GM12878 (cell line): ENCODE data around the gene PRKAR2B. TPM values are rescaled to one million over a fixed set of nuclear protein-coding genes. Genes with fewer than 3 reads are reported as not detected.

Source experiments
- ATAC-seq: fragments of 200-7000 bp; cut with Tn5 transposase; 3 replicates; pipeline ENCODE4 v1.9.1; 2020; ENCODE audit warnings: mild to moderate bottlenecking, moderate library complexity
- BruUV-seq: library from RNA; stranded (reverse); fragments of 400-500 nt; replicated peaks from 2 replicates; lab custom pipeline; 2021; lab: Mats Ljungman, UMichigan
- CTCF ChIA-PET: fragments of 300-600 bp; sonication (Branson Sonifier 250); formaldehyde crosslinking; extraction: SDS; loops from one replicate; lab custom pipeline; 2021; ENCODE audit warnings: inconsistent platforms; lab: Yijun Ruan, JAX
- POLR2A ChIA-PET: fragments of 350-600 bp; formaldehyde crosslinking; extraction: SDS; loops from one replicate; lab custom pipeline; 2021; ENCODE audit warnings: inconsistent platforms; lab: Charles Lee
- RAD21 ChIA-PET: fragments of 300-600 bp; sonication (Branson Sonifier 250); formaldehyde crosslinking; loops from one replicate; lab custom pipeline; 2023; ENCODE audit warnings: antibody characterized with exemption; ENCODE audit not compliant: unreplicated experiment; lab: Charles Lee
- SMC1A ChIA-PET: fragments of 300-600 bp; sonication (Branson Sonifier 250); formaldehyde crosslinking; loops from one replicate; lab custom pipeline; 2023; ENCODE audit not compliant: unreplicated experiment, uncharacterized antibody; lab: Charles Lee
- DNase-seq: peaks from one replicate; pipeline ENCODE4 v3.0.0-alpha.2; 2011; ENCODE audit warnings: low read depth, low spot score
- FAIRE-seq: peaks from 3 replicates; lab custom pipeline; 2011; peaks lifted over from hg19 to GRCh38; lab: Jason Lieb, UNC
- H2AFZ ChIP-seq: 2 replicates; pipeline ENCODE4 v1.6.0; 2011; ENCODE audit warnings: low read depth, low read length, control low read depth; ENCODE audit not compliant: control insufficient read depth
- H3K27ac ChIP-seq: 2 replicates; pipeline ENCODE4 v1.5.1; 2011; ENCODE audit warnings: control low read depth; ENCODE audit not compliant: control insufficient read depth, insufficient read depth
- H3K27me3 ChIP-seq, 2 experiments: replicated peaks in 1 of 2; 2 replicates each; pipeline versions ENCODE4 v1.6.0 to v1.6.1; 2011; ENCODE audit warnings: low read length in 1 of 2; ENCODE audit not compliant: control insufficient read depth in 2 of 2, insufficient read depth in 2 of 2
- H3K36me3 ChIP-seq, 2 experiments: 2 replicates each; pipeline ENCODE4 v1.5.1; 2011; ENCODE audit warnings: low read length in 1 of 2; ENCODE audit not compliant: control insufficient read depth in 2 of 2, insufficient read depth in 2 of 2
- H3K4me1 ChIP-seq: 2 replicates; pipeline ENCODE4 v1.6.1; 2011; ENCODE audit warnings: mild to moderate bottlenecking, low read length, moderate library complexity, mixed read lengths; ENCODE audit not compliant: control insufficient read depth, insufficient read depth
- H3K4me2 ChIP-seq: 2 replicates; pipeline ENCODE4 v1.6.0; 2011; ENCODE audit warnings: control low read depth; ENCODE audit not compliant: control insufficient read depth, insufficient read depth
- H3K4me3 ChIP-seq: fragments of 200-600 bp; sonication (generic); 2 replicates; pipeline ENCODE4 v1.5.1; 2016
- H3K79me2 ChIP-seq: 2 replicates; pipeline ENCODE4 v1.6.0; 2011; ENCODE audit warnings: low read length; ENCODE audit not compliant: control insufficient read depth, insufficient read depth
- H3K9ac ChIP-seq: 2 replicates; pipeline ENCODE4 v1.8.0; 2011; ENCODE audit warnings: low read length, control low read depth, mixed read lengths; ENCODE audit not compliant: control insufficient read depth, insufficient read depth
- H3K9me3 ChIP-seq: replicated peaks from 3 replicates; pipeline ENCODE4 v1.5.1; 2011; ENCODE audit warnings: mild to moderate bottlenecking, low read length; ENCODE audit not compliant: control insufficient read depth, insufficient read depth
- H4K20me1 ChIP-seq: 2 replicates; pipeline ENCODE4 v1.6.0; 2011; ENCODE audit not compliant: control insufficient read depth, insufficient read depth
- HDAC6 ChIP-seq: fragments of 200-600 bp; sonication (generic); IDR thresholded peaks from one replicate; pipeline ENCODE4 v1.8.0; 2017; ENCODE audit warnings: antibody characterized with exemption; ENCODE audit not compliant: unreplicated experiment
- SIN3A ChIP-seq: IDR thresholded peaks from 2 replicates; pipeline ENCODE4 v1.6.1; 2012; ENCODE audit warnings: low read depth, low read length, improper control_type of control experiment
- TARDBP ChIP-seq: IDR thresholded peaks from 2 replicates; pipeline ENCODE4 v1.6.1; 2016; ENCODE audit warnings: borderline replicate concordance
- TCF7 ChIP-seq: IDR thresholded peaks from 2 replicates; pipeline ENCODE4 v1.6.1; 2014; ENCODE audit warnings: antibody characterized with exemption, borderline replicate concordance
- WGBS: methylation state at CpG from one replicate; pipeline ENCODE4 v1.1.6; 2016; ENCODE audit warnings: low lambda C conversion rate; ENCODE audit not compliant: insufficient replicate concordance, insufficient coverage; ENCODE audit errors: missing lambda C conversion rate; 5-methylcytosine and 5-hydroxymethylcytosine counted together
- in situ Hi-C: fragments of 300-500 bp; cut with MboI; formaldehyde crosslinking; loops from 9 replicates; pipeline ENCODE4 v1.14.3; 2018; ENCODE audit warnings: mixed read lengths
- intact Hi-C: fragments of 100-400 bp; cut with micrococcal nuclease; formaldehyde crosslinking; loops from one replicate; pipeline ENCODE4 v1.14.2; 2022; ENCODE audit not compliant: unreplicated experiment
- polyA plus RNA-seq, 11 experiments: library from polyadenylated mRNA; depleted of rRNA in 4 of 11; unstranded in 6 of 11; stranded (reverse) in 5 of 11; fragments of >200 nt; fragmentation: Nextera tagmentation in 4 of 11; fragmentation: Illumina TruSeq in 1 of 11; extraction: Ambion mirVana in 4 of 11; extraction: Trizol in 1 of 11; gene quantifications; 1 replicate in 1 of 11; 2 replicates in 10 of 11; pipeline versions ENCODE4 v1.2.1 to v1.2.3, GENCODE V29; 2011 to 2016; ENCODE audit warnings: inconsistent platforms in 2 of 11, missing spikeins in 2 of 11, low read depth in 1 of 11
- total RNA-seq, 4 experiments: library from RNA; depleted of rRNA in 3 of 4; stranded (reverse); fragments of >200 nt in 3 of 4; fragmentation: Illumina TruSeq in 1 of 4; extraction: Trizol in 1 of 4; gene quantifications; 2 replicates each; pipeline versions ENCODE4 v1.2.1 to v1.2.3, GENCODE V29; 2013 to 2021
- TF ChIP-seq, protein P1 (sequence below): fragments of 450-650 bp; formaldehyde crosslinking; IDR thresholded peaks from 2 replicates; pipeline ENCODE4 v1.5.0; 2022; ENCODE audit warnings: mild to moderate bottlenecking, missing genetic modification characterization

Gene PRKAR2B
- total and polyA plus RNA-seq, 10 of the 15 experiments (the other 5 are each of a cell fraction or from before 2014, with no cell fraction given): 0.01 to 0.18 (median 0.04) TPM; not detected in 4

DNA sequence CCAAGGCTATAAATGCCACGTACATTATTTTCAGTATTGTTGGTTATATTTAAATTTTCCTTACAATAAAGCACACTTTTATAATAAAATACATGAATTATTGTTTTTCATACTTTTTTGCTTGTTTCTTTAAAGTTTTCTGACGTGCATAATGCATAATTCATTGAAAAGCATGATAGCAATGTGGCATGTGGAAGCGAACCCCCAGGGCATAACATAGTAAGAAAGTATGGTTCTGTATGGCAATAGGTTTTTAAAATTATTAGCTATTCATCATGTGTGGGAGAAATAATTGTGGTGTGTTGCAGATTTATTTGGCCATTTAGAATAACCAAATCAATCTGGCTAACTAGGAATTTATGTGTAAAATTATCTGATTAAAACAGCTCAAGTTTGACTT is 116.9 kb downstream of the PRKAR2B start:
- no peak for DNase-seq
- no peak overlapping the region for H3K9ac ChIP-seq
- intact Hi-C loops: no loop called here
- TF ChIP-seq, protein P1, sequence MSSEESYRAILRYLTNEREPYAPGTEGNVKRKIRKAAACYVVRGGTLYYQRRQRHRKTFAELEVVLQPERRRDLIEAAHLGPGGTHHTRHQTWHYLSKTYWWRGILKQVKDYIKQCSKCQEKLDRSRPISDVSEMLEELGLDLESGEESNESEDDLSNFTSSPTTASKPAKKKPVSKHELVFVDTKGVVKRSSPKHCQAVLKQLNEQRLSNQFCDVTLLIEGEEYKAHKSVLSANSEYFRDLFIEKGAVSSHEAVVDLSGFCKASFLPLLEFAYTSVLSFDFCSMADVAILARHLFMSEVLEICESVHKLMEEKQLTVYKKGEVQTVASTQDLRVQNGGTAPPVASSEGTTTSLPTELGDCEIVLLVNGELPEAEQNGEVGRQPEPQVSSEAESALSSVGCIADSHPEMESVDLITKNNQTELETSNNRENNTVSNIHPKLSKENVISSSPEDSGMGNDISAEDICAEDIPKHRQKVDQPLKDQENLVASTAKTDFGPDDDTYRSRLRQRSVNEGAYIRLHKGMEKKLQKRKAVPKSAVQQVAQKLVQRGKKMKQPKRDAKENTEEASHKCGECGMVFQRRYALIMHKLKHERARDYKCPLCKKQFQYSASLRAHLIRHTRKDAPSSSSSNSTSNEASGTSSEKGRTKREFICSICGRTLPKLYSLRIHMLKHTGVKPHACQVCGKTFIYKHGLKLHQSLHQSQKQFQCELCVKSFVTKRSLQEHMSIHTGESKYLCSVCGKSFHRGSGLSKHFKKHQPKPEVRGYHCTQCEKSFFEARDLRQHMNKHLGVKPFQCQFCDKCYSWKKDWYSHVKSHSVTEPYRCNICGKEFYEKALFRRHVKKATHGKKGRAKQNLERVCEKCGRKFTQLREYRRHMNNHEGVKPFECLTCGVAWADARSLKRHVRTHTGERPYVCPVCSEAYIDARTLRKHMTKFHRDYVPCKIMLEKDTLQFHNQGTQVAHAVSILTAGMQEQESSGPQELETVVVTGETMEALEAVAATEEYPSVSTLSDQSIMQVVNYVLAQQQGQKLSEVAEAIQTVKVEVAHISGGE: no peak
- no peak for TF ChIP-seq HDAC6
- TF ChIP-seq, all 136 proteins: peak for 0
- CTCF ChIA-PET: interaction anchor here (0.6 to 1.1 kb wide), 2 partner anchors 13 to 85 kb away, joined by 3 read pairs; no protein-coding TSS in a partner anchor
- H3K4me2 ChIP-seq: no peak overlapping the region
- BruUV-seq: no TSS peak
- FAIRE-seq (no peak), ATAC-seq (no peak)
- no peak overlapping the region for H2AFZ ChIP-seq
- H3K27ac ChIP-seq: no peak overlapping the region
- H4K20me1 ChIP-seq: no peaks in the 10 kb centered on the region
- H3K27me3 ChIP-seq: no peaks in the 10 kb centered on the region; a peak in 1 of 4 replicates
- no peaks in the 10 kb centered on the region for H3K79me2 ChIP-seq
- RAD21 ChIA-PET: no interaction called here
- no peak overlapping the region for H3K4me3 ChIP-seq
- POLR2A ChIA-PET: interaction anchor here (0.9 kb wide), 1 partner anchor 8 kb away, joined by 3 read pairs; no protein-coding TSS in a partner anchor
- H3K4me1 ChIP-seq: no peaks in the 10 kb centered on the region
- no peaks in the 10 kb centered on the region for H3K9me3 ChIP-seq
- in situ Hi-C loops: no loop called here
- H3K36me3 ChIP-seq: no peaks in the 10 kb centered on the region
- WGBS: 19% methylated on average over 3 of the region's 3 CpGs
- SMC1A ChIA-PET: interaction anchor here (0.6 kb wide), 1 partner anchor 13 kb away, joined by 3 read pairs; no protein-coding TSS in a partner anchor

- intact Hi-C loops: no loop called here
- WGBS: 57% methylated on average over 5 of the region's 5 CpGs
- Histone ChIP-seq H3K27me3 (no peaks in the 10 kb centered on the region; a peak in 1 of 4 replicates), H4K20me1 (no peaks in the 10 kb centered on the region), H3K27ac (no peak overlapping the region), H3K9me3 (no peaks in the 10 kb centered on the region), H3K4me1 (no peaks in the 10 kb centered on the region), H2AFZ (no peak overlapping the region), H3K4me2 (no peak overlapping the region), H3K4me3 (no peak overlapping the region), H3K36me3 (no peaks in the 10 kb centered on the region), H3K9ac (no peak overlapping the region), H3K79me2 (no peaks in the 10 kb centered on the region)
- DNase-seq (no peak), ATAC-seq (no peak), FAIRE-seq (no peak)
- RAD21 ChIA-PET: no interaction called here
- no peak for TF ChIP-seq TCF7
- no peak for TF ChIP-seq TARDBP
- TF ChIP-seq SIN3A: no peak
- SMC1A ChIA-PET: interaction anchor here (1.0 kb wide), 1 partner anchor 11 kb away, joined by 3 read pairs; no protein-coding TSS in a partner anchor
- in situ Hi-C loops: no loop called here
- POLR2A ChIA-PET: no interaction called here
- no TSS peak for BruUV-seq
- CTCF ChIA-PET: no interaction called here
Measured at GRCh38 chr7:107162475-107162874, 118.0 kb downstream of the PRKAR2B start.
